GM18502 (cell line): ENCODE measurements around the gene ARPC5L.
"Not testable (repeated sequence)": the region's sequence is repeated elsewhere in the genome, so short reads cannot be mapped to it uniquely, and the experiment has no call there.

Source experiments
- ATAC-seq: cut with Tn5 transposase; IDR thresholded peaks from one replicate; pipeline ENCODE4 v1.9.1; 2021; ENCODE audit warnings: mild to moderate bottlenecking; ENCODE audit not compliant: unreplicated experiment, poor library complexity

Gene ARPC5L

DNA sequence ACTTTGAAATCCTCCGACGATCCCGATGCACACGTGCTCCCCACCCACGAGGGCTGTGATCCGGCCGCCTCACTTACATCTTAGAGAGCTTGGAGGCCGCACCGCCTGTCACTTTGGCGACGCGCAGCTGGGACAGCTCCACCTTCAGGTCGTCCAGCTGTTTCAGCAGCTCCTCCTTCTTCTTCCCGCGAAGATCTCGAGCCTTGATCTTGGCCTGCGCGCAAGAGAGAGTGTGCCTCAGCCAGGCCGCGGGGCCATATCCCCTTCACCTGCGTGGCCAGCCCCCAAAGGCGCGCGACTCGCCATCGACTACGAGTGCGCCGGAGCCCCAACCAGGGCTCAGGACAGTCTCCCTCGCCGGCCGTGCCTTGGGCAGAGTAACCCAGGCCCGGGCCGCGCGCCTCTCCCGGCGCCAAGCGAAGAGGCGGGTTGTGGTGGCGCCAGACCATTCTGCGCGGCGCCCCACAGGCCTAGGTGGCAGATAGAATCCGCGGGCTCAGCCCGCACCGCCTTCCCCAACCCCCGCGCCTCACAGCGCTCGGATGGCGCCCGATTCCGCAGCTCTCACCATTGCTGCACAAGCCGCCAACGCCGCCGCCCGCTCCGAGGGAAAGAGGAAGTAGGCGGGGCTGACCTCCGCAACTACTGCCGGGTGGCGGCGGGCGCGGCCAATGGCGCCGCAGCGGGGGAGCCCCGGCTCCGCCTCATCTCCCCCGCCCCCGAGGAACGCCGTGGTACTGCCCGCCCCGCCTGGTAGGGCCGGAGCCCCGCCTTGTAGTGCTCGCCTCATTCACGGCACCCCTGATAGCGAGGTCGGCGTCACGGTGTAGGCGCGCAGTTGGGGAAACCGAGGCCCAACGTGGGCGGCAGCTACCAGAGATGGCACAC lies at the start of gene ARPC5L, which contains the start of gene RPL35:
Gene ARPC5L (plus strand): TSS at position 789 of the 888 bp plus-strand sequence. CDS start 7,161 bp downstream, outside the sequence.
Gene RPL35 (minus strand): TSS at position 616 of the 888 bp plus-strand sequence. CDS start 45 bp downstream, at position 571.
- peak; percentile 91 for ATAC-seq

DNA sequence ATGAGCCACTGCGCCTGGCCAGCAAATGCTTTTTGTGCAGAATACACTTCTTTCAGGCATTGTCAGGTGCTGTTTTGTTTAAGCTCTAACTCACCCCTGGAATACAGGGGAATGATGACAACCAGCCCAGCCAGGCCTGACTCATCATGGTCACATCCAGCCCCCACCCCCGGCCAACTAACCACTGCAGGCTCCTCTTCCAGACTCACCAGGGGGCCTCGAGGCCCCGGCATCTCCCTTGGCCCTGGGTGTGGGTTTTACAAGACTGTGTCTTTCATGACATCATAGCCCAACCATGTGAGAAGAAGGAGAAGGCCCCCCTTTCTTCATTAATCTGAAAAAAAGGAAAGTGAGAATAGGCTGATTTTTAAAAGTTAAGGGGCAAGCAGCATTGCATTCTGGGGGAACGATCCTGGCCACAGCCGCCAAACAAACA lies 49.5 kb upstream of the ARPC5L start:
- ATAC-seq = no peak

DNA sequence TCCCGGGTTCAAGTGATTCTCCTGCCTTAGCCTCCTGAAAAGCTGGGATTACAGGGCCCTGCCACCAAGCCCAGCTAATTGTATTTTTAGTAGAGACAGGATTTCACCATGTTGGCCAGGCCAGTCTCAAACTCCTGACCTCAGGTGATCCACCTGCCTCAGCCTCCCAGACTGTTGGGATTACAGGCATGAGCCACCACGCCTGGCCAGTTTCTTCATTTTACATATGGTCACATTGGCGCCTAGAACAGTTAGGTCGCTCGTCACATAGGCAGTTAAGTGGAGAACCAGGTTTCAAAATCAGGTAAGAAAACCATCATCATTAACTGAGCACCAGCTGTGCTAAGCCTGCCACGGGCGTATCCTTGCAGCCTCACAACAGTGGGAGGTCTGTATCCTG lies 48.9 kb upstream of the ARPC5L start:
- no peak for ATAC-seq

DNA sequence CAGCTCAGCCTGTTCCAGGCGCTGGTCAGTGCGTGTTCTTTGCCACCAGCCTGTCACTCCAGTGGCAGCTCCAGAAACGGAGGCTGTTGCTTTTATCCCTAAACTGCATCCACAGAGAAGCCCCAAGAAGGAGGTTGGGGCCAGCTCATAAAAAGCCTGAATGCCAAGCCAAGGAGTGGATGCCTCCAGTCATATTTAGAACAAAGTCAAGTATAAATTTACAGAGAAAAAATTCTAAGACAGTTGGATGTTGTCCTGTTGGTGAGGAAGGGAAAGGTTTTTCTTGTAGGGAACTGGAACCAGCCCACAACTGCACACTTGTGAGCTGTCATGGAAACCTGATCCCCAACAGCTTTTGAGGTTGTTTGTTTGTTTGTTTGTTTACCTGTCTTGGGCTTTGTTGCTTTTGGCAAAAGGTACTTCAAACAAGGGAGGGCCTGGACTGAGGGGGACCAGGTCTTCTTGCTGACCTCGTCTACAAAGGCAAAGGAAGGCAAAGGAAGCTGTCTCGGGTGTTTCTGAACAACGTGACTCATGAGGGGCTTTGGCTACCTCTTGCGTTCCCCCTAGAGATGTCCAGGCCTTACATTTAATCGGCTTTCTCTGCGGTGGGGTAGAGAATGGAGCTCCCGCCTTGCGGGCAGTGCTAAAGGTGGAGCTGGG lies 48.3 kb upstream of the ARPC5L start:
- ATAC-seq = no peak

DNA sequence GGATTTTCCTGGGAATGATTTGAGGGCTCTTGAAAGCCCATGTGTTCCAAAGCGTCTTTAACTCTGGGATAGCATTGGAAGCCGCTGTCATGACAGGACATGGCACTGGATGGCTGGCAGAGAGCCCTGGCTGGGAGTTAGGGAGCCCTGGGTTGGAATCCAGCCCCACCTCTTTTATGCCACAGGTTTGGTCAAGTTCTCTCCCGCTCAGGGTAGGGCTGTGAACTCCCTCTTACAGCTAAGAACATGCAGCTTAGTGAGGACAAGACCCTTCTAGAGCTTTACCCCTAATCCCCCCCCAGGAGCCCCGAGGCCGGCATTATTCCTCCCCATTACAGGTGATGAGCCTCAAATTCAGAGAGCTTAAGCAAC lies 47.8 kb upstream of the ARPC5L start:
- ATAC-seq = no peak

DNA sequence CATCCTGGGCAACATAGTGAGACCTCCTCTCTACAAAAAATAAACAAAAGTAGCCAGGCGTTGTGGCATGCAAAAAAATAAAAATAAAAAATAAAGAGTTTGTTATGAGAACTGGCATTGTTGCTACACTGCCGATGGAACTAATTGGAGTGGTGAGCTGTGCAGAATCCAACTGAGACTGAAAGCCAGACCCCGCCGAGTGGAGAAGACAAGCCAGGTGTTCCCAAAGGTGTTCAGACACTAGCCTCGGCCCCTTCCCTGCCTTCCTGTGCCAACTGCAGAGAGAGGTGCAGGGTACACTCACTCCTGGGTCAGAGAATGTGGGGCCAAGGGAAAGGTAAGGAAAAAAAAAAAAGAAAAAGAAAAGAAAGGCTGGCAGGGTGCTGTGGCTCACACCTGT lies 46.3 kb upstream of the ARPC5L start:
- no peak for ATAC-seq

DNA sequence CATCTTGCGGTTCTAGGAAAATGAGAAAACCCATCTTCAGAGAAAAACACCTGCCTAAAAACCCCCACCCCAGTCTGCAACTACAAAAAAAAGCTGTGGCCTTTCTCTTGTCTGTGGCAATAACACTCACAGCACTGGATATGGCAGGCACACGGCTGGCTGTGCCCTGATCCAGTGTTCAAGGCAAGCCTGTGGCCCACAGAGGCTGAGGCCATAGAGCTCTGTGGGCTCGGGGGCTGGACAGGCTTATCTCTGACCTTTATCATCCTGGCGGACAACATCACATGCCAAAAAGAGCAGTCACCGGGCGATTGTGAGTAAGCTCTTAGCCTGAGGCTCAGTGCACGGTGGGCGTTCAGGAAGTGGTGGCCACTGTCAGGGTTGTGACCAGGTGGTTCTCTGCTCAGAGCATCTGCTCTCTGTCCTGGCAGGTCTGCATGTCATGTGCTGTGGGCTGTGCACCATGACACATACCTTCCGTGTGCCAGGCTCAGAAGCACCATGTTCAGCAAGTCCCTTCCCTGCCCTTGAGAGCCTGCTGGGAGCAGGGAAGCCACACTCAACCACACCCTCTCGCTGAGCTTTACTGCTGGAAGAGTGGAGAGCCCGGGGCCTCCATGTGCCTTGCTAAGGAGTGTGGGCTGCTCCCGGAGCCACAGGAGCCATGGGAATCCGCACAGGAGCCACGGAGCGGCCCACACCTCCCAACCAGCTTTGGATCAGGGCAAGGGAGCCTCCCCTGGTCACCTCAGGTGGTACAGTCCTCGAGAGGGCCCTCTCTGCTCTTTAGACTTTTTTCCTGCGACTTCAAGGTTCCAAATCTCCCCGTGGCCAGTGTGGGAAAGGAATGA lies 43.3 kb upstream of the ARPC5L start:
- no peak for ATAC-seq

DNA sequence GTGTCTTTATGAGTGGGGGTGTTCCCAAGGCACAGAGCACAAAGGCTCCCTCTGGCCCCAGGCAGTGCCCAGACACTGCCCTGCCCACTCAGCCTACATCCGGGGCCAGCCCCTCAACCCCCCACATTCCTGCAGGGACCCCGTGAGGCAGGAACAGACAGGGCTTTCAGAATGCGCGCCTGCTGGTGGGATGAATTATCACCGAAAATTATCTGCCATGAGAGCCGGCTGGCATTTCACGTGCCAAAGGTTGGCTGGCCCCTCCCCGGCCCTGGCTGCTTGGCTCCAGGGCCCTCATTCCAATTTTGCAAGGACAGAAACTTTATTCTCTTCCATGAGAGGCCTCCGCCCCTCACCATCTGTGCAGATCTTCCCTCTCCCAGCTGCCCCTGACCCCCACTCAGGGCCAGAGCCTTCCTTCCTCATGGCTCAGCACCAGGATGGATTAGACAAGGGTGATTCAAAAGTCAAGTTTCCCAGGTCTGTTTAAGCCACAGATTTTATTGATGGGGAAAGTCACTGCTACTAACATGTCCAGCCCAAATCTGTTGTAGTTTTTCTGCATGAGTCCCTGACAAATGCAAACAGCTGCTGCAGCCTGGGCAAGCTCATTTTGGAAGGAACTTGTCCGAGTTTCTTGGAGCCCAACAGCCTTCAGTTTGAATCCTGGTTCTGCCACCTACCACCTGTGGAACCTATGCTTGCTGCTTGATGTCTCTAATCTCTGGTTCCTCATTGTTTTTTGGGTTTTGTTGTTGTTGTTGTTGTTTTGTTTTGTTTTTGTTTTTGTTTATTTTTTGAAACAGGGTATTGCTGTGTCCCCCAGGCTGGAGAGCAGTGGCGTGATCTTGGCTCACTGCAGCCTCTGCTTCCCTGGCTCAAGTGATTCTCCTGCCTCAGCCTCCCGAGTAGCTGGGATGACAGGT lies 41.0 kb upstream of the ARPC5L start:
- no peak for ATAC-seq

DNA sequence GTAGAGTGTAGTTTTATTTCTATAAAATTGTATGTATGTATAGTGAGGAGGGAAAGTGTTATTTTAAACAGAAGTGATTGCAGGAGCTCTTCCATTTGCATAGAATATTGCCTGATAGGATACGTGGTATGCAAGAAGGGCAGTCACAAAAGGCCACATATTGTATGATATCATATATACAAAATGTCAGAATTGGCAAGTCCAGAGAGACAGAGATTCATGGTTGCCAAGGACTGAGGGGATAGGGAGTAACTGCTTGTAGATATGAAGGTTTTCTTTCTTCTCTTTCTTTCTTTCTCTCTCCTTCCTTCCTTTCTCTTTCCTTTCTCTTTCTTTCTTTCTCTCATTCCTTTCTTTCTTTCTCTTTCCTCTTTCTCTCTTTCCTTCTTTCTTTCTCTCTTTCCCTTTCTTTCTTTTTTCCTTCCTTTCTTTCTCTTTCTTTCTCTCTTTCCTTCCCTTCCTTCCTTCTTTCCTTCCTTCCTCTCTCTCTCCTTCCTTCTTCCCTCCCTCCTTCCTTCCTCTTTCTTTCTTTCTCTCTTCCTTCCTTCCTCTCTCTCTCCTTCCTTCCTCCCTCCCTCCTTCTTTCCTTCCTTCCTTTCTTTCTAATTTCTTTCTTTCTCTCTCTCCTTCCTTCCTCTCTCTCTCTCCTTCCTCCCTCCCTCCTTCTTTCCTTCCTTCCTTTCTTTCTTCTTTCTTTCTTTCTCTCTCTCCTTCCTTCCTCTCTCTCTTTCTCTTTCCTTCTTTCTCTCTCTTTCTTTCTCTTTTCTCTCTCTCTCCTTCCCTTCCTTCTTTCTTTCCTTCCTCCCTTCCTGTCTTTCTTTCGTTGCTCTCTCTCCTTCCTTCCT lies 33.2 kb upstream of the ARPC5L start:
- no peak for ATAC-seq

DNA sequence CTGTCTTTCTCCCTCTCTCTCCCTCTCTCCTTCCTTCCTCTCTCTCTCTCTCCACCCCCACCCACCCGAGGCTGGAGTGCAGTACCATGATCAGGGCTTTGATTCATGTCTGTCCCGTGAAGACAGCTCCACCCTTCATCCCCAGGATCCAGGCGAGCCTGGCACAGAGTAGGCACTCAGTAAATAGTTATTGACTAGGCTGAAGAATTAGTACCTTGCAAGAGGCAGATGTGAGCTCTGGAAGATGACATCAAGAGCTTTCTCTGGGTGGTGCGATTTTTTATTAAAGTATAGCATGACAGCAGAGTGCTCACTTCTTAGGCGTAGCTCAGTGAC lies 32.6 kb upstream of the ARPC5L start:
- ATAC-seq = no peak

DNA sequence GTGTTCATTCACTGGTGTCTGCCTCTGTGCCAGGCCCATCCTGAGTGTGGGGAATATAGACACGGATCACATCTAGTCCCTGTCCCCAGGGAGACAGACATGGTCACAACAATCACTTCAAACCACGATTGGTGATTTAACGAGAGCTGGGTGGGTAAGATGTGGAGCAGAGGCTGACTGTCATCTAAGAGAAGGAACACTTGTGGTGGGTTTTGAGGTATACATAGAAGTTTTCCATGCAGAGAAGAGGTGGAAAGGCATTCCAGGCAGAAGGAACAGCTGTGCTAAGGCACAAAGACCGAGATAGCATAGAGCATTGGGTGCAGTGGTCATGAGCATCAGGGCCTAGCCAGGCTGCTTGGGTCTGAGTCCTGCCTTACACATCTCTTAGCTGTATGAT lies 31.3 kb upstream of the ARPC5L start:
- ATAC-seq = no peak

DNA sequence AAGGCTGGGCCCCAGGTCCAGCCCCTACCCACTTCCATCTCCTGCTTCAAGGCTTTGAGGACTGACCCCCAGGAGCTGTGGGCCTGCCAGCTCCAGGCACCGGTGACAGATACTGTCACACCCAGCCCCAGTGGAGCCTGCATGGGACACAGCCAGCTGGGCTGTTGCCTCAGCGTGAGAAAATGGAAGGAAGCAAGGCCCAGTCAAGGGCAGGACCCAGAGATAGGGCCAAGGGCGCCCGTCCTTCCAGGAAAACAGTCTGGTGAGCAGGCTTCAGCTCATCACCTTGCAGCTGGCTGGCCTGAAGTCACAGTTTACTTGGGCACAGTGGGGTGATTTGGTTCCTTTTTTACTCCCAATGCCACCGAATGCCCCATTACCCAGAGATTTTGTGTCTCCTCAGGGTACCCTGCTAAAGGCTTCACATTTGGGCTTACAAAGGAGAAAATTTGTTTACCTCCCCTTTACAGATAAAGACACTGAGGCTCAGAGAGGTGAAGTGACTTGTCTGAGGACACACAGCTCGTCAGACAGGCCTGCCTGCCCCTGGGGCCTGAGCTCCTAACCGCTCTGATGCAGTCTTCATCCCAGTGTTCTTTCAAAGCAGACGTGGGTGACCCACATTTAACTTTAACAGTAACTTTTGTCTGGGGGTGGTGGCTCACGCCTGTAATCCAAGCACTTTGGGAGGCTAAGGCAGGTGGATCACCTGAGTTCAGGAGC lies 30.1 kb upstream of the ARPC5L start:
- ATAC-seq = no peak

DNA sequence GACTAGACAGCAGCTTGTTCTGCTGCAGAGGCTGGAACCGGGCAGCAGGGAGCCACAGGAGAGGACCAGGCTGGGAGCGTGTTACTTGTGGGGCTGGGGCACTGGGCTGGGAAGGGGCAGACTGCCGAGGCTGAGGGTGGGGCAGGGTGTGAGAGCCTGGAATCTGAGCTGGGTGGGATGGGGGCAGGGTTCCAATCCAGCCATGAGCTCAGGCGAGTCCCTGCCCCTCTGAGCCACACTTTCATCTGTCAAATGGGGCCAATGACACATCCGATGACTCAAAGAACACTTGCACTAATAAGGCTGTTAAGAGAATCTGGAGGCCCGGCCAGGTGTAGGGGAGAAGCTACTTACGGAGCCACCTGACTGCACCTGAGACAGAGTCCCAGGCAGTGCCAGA lies 27.3 kb upstream of the ARPC5L start:
- ATAC-seq = no peak

DNA sequence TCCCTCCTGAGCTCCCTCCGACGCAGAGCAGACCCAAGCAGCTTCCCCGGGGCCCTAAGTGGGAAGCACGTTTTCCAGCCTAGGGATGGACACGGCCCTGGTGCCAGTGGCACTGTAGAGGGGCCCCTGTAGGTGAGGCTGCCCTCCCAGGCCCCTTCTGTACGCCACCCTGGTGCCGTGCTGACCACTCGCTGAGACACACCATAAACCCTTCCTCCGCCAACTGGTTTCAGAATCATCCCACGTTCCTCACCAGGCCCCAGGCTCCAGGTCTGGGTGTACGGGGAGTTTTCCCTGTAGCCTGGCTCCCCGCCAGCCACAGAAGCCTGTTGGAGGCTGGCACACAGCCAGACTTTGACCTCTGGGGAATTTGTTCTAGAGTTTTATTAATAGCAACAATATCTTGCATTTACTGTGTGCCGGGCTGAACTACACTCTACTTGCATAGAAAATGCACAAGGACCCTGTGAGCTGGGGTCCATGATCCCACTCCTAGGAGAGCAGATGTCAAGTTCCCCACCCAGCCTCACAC lies 26.8 kb upstream of the ARPC5L start:
- no peak for ATAC-seq

DNA sequence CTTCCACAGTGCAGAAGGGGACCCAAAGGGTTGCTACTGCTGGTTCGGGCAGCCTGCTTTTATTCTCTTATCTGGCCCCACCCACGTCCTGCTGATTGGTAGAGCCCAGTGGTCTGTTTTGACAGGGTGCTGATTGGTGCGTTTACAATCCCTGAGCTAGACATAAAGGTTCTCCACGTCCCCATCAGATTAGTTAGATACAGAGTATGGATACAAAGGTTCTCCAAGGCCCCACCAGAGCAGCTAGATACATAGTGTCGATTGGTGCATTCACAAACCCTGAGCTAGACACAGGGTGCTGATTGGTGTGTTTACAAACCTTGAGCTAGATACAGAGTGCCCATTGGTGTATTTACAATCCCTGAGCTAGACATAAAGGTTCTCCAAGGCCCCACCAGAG lies 23.8 kb upstream of the ARPC5L start:
- not testable (repeated sequence) for ATAC-seq

DNA sequence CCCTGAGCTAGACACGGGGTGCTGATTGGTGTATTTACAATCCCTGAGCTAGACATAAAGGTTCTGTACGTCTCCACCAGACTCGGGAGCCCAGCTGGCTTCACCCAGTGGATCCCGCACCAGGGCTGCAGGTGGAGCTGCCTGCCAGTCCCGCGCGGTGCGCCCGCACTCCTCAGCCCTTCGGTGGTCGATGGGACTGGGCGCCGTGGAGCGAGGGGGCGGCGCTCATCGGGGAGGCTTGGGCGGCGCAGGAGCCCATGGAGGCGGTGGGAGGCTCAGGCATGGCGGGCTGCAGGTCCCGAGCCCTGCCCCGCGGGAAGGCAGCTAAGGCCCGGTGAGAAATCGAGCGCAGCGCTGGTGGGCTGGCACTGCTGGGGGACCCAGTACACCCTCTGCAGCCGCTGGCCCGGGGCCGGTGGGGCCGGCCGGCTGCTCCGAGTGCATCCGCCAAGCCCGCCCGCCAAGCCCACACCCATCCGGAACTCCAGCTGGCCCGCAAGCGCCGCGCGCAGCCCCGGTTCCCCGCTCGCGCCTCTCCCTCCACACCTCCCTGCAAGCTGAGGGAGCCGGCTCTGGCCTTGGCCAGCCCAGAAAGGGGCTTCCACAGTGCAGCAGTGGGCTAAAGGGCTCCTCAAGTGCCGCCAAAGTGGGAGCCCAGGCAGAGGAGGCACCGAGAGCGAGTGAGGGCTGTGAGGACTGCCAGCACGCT lies 23.2 kb upstream of the ARPC5L start:
- ATAC-seq = not testable (repeated sequence)

DNA sequence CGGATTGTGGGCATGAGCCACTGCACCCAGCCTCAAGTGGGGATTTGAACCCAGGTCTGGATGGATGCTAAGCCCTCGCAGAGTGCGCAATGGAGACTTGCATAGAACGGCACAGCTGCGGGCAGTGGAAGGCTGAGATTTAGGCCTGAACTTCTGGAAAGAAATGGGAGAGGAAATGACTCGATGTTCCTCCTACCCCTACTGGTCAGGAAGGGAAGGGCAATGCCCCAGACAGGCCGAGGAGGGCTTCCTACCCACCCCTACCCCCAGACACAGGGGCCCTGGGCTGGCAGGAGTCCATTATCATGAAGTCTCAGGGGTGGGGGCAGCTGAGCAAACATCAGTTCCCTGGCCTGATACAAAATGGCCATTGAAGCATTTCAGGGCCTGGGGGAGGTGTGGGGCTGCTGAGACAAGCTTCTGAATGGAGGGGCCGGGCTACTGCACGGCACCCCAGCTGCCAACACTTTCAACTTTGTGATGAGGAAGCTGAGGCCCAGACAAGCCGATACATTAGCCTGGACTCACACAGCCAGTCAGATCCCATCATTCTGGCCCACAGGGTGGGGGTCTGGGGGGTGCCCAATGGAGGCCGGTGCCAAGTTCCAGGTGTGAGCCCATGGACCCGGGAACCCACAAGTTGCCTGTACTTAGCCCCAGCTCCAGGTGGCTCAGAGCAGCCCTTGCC lies 22.2 kb upstream of the ARPC5L start:
- no peak for ATAC-seq
